ENCODE data around the gene HMOX2.

DNA sequence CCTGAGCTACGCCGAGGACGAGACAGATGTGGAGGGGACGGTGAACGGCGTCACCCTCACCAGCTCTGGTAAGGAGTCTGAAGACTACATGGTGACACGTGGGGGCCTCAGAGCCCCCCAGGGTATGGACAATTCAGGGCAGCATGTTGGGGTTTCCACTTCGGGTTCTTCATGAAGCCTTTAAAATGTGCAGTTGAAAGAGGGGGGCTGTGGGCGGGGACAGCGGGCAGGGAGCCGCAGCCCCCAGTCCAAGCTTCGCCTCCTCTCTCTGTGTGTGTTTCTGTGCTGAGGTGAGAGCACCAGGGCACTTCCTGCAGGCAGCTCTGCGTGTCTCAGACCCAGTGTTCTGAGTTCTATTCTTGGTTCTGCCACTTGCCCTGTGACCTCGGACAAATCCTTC, 25.8 kb upstream of the HMOX2 start:
- TF ChIP-seq MZF1 (tag by site-specific recombination; IDR thresholded peaks at IDR 0.05; ENCODE audit: borderline replicate concordance) (no peak), ZBTB1 (tag by site-specific recombination; IDR thresholded peaks at IDR 0.05) (no peak)

Measured in HEK293 (cell line).